Upper lobe of left lung (tissue), 6 donors: Measurements from ENCODE around the gene CD27. TPM values are rescaled to one million over a fixed set of nuclear protein-coding genes. Genes with fewer than 3 reads are reported as not detected.

Experiments
- ATAC-seq, 2 donors: fragments of 200-7000 bp; cut with Tn5 transposase; one replicate each; pipeline ENCODE4 v1.9.1; 2022; ENCODE audit warnings: mild to moderate bottlenecking in 2 of 2, moderate library complexity in 2 of 2; ENCODE audit not compliant: low FRiP score in 2 of 2
- DNase-seq, 2 donors: peaks; one replicate each; pipeline ENCODE4 v3.0.0-alpha.2; 2019 to 2020
- H3K27ac ChIP-seq, 4 donors: fragments of 200-600 bp; sonication (generic); one replicate each; pipeline ENCODE4 v1.5.1; 2016 to 2019
- H3K27me3 ChIP-seq, 4 donors: fragments of 200-600 bp; sonication (generic); one replicate each; pipeline ENCODE4 v1.5.1; 2017 to 2019
- H3K36me3 ChIP-seq, 4 donors: fragments of 200-600 bp; sonication (generic); one replicate each; pipeline ENCODE4 v1.5.1; 2016 to 2019
- H3K4me1 ChIP-seq, 4 donors: fragments of 200-600 bp; sonication (generic); one replicate each; pipeline ENCODE4 v1.5.1; 2018 to 2019
- H3K4me3 ChIP-seq, 4 donors: fragments of 200-600 bp; sonication (generic); one replicate each; pipeline ENCODE4 v1.5.1; 2017 to 2019; ENCODE audit warnings: mild to moderate bottlenecking in 2 of 4, moderate library complexity in 1 of 4
- H3K9me3 ChIP-seq, 4 donors: fragments of 200-600 bp; sonication (generic); one replicate each; pipeline ENCODE4 v1.5.1; 2018 to 2019
- CTCF ChIP-seq, 6 experiments: fragments of 450-650 bp in 4 of 6; fragments of 200-600 bp in 2 of 6; sonication (generic) in 2 of 6; IDR thresholded peaks; one replicate each; pipeline ENCODE4 v1.5.1; 2016 to 2019; ENCODE audit warnings: antibody characterized with exemption in 6 of 6
- EP300 ChIP-seq, 4 donors: sonication (generic); formaldehyde crosslinking; IDR thresholded peaks; one replicate each; pipeline ENCODE4 v1.5.1; 2017; ENCODE audit warnings: antibody characterized with exemption in 4 of 4, control low read depth in 2 of 4
- POLR2A ChIP-seq, 4 donors: fragments of 450-650 bp; IDR thresholded peaks; one replicate each; pipeline ENCODE4 v1.5.1; 2016 to 2017; ENCODE audit warnings: antibody characterized with exemption in 4 of 4, mild to moderate bottlenecking in 2 of 4
- POLR2AphosphoS5 ChIP-seq, 2 donors: sonication (generic); formaldehyde crosslinking; IDR thresholded peaks; one replicate each; pipeline ENCODE4 v1.5.1; 2017; ENCODE audit warnings: antibody characterized with exemption in 2 of 2
- WGBS, 2 donors: methylation state at CpG; one replicate each; pipeline ENCODE4 v1.1.5; 2017 to 2018; 5-methylcytosine and 5-hydroxymethylcytosine counted together
- total RNA-seq, 6 donors: library from RNA; depleted of rRNA in 4 of 6; stranded (reverse); fragments of >200 nt in 4 of 6; gene quantifications; one replicate each; pipeline versions ENCODE4 v1.1.0 to v1.2.1, GENCODE V29; 2016 to 2021
- donor health status: DM: no; HTN: no; CAD: no; lungs with moderate emphysema.
- donor health status: DM: no; HTN: yes; CAD: no; lungs with severe emphysema.

The CD27 gene
- total RNA-seq, 6 donors from 2014 or later, result 1.0 to 8.8 (median 3.3) TPM; not detected in 1

- no peaks in the 10 kb centered on the region for H3K27me3 ChIP-seq
- ATAC-seq, result no peak
- H3K4me1 ChIP-seq, result no peaks in the 10 kb centered on the region
- TF ChIP-seq POLR2A (IDR thresholded peaks at IDR 0.05) (no peak), POLR2AphosphoS5 (IDR thresholded peaks at IDR 0.05) (no peak), CTCF (IDR thresholded peaks at IDR 0.05) (no peak), EP300 (IDR thresholded peaks at IDR 0.05) (no peak)
- WGBS, 2 donors, result 29 to 33% methylated on average over 1 of the region's 1 CpG
- DNase-seq, result no peak
- H3K36me3 ChIP-seq, result no peaks in the 10 kb centered on the region
- H3K4me3 ChIP-seq, result no peak overlapping the region
- H3K9me3 ChIP-seq, result no peaks in the 10 kb centered on the region
- H3K27ac ChIP-seq, result no peak overlapping the region
These were observed 4.4 kb upstream of the CD27 start for GRCh38 chr12:6440391-6440790.

DNA sequence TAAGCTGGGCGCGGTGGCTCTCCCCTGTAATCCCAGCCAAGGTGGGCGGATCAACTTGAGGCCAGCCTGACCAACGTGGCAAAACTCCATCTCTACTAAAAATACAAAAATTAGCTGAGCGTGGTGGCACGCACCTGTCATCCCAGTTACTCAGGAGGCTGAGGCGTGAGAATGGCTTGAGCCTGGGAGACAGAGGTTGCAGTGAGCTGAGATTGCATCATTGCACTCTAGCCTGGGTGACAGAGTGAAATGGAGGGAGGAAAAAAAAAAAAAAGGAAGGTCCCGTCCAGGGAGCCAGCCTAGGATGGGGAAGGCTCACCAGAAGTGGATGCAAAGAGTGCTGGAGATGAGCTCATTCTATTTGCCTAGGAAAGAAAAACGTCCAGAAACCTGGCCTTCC lies 1.9 kb upstream of the CD27 start:
- TF ChIP-seq POLR2AphosphoS5 (IDR thresholded peaks at IDR 0.05) (no peak), POLR2A (IDR thresholded peaks at IDR 0.05) (no peak), EP300 (IDR thresholded peaks at IDR 0.05) (no peak), CTCF (IDR thresholded peaks at IDR 0.05) (no peak)
- ATAC-seq (no peak), DNase-seq (no peak)
- no peaks in the 10 kb centered on the region for H3K9me3 ChIP-seq
- no peaks in the 10 kb centered on the region for H3K4me1 ChIP-seq
- no peak overlapping the region for H3K4me3 ChIP-seq
- WGBS, 2 donors, result 79 to 81% methylated on average over 9 of the region's 9 CpGs
- H3K36me3 ChIP-seq, result peaks cover 0 to 13% (median 0%) of the 10 kb centered on the region in 4 donors
- H3K27ac ChIP-seq, result no peak overlapping the region
- no peaks in the 10 kb centered on the region for H3K27me3 ChIP-seq

GRCh38 chr12:6443361-6443983 lies 1.3 kb upstream of the CD27 start:
- no peak overlapping the region for H3K27ac ChIP-seq

GRCh38 chr12:6444031-6444430 lies 724 bp upstream of the CD27 start:
- no peaks in the 10 kb centered on the region for H3K4me1 ChIP-seq
- H3K4me3 ChIP-seq, result no peak overlapping the region
- DNase-seq, result no peak
- no peak overlapping the region for H3K27ac ChIP-seq
- no peaks in the 10 kb centered on the region for H3K27me3 ChIP-seq
- TF ChIP-seq POLR2AphosphoS5 (IDR thresholded peaks at IDR 0.05), result no peak
- peaks cover 0 to 16% (median 0%) of the 10 kb centered on the region in 4 donors for H3K36me3 ChIP-seq
- H3K9me3 ChIP-seq, result no peaks in the 10 kb centered on the region
- ATAC-seq, result no peak
- 79 to 83% methylated on average over 4 of the region's 4 CpGs for WGBS, 2 donors

More at GRCh38 chr12:6443361-6443983, 1.3 kb upstream of the CD27 start:
- ATAC-seq, result no peak
- TF ChIP-seq EP300 (IDR thresholded peaks at IDR 0.05) (no peak), POLR2AphosphoS5 (IDR thresholded peaks at IDR 0.05) (no peak), POLR2A (IDR thresholded peaks at IDR 0.05) (no peak), CTCF (IDR thresholded peaks at IDR 0.05) (no peak)
- Histone ChIP-seq H3K27me3 (no peaks in the 10 kb centered on the region), H3K4me3 (no peak overlapping the region), H3K36me3 (peaks cover 0 to 16% (median 0%) of the 10 kb centered on the region in 4 donors), H3K9me3 (no peaks in the 10 kb centered on the region), H3K4me1 (no peaks in the 10 kb centered on the region)
- no peak for DNase-seq
- 46 to 55% methylated on average over 8 to 9 of the region's 9 CpGs for WGBS, 2 donors

DNA sequence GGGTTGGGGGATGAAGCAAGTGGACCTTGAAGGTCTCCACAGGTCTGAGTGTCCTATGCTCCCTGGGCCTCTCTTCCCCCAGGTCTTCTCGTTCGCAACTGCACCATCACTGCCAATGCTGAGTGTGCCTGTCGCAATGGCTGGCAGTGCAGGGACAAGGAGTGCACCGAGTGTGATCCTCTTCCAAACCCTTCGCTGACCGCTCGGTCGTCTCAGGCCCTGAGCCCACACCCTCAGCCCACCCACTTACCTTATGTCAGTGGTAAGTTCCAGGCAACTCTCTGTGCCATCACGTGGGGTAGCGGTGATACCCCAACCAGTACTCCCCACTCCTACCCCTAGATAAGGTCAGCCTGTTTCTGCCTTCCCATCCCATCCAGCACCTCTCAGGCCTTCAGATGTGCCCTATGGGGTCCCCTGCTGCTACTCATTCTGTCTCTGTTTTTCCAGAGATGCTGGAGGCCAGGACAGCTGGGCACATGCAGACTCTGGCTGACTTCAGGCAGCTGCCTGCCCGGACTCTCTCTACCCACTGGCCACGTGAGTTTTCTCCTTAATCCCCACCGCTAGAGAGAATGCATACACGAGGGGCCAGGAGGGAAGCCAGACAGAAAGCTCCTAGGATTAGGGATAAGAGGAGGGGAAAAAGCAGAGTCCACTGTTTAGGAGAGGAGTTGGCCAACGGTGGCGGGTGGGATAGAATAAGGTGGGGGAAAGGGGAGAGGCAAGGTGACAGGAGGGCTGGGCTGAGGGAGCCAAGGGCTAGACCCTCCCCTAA lies 5.5 kb downstream of the CD27 start:
- TF ChIP-seq POLR2A (IDR thresholded peaks at IDR 0.05), result no peak
- no peak for TF ChIP-seq POLR2AphosphoS5 (IDR thresholded peaks at IDR 0.05)
- no peak for TF ChIP-seq EP300 (IDR thresholded peaks at IDR 0.05)
- TF ChIP-seq CTCF (IDR thresholded peaks at IDR 0.05), result no peak
- peaks cover 0 to 36% (median 4%) of the 10 kb centered on the region in 4 donors for H3K36me3 ChIP-seq
- peak overlapping the region in 3 of 4 donors; percentile 71 to 83 (median 71) for H3K4me3 ChIP-seq
- 78 to 80% methylated on average over 16 of the region's 16 CpGs for WGBS, 2 donors
- H3K9me3 ChIP-seq, result no peaks in the 10 kb centered on the region
- H3K27ac ChIP-seq, result peak overlapping the region; percentile 90 to 99 (median 96)
- DNase-seq (no peak), ATAC-seq (no peak)
- peaks cover 20 to 29% (median 27%) of the 10 kb centered on the region in 4 donors for H3K4me1 ChIP-seq
- no peaks in the 10 kb centered on the region for H3K27me3 ChIP-seq
